Vagina (tissue), 2 donors: ENCODE results near the gene ZNF469.

Experiments
- POLR2AphosphoS5 ChIP-seq, 2 donors: sonication (generic); formaldehyde crosslinking; IDR thresholded peaks; one replicate each; pipeline ENCODE4 v1.9.0; 2017; ENCODE audit warnings: antibody characterized with exemption in 2 of 2, mild to moderate bottlenecking in 2 of 2, low read depth in 1 of 2; ENCODE audit not compliant: insufficient read depth in 1 of 2
- TF ChIP-seq, protein P1 (sequence below), 3 experiments: fragments of 450-650 bp in 2 of 3; fragments of 200-600 bp in 1 of 3; sonication (generic) in 1 of 3; IDR thresholded peaks; one replicate each; pipeline ENCODE4 v1.5.1; 2017 to 2019; ENCODE audit warnings: antibody characterized with exemption in 3 of 3, mild to moderate bottlenecking in 2 of 3, moderate library complexity in 2 of 3

DNA sequence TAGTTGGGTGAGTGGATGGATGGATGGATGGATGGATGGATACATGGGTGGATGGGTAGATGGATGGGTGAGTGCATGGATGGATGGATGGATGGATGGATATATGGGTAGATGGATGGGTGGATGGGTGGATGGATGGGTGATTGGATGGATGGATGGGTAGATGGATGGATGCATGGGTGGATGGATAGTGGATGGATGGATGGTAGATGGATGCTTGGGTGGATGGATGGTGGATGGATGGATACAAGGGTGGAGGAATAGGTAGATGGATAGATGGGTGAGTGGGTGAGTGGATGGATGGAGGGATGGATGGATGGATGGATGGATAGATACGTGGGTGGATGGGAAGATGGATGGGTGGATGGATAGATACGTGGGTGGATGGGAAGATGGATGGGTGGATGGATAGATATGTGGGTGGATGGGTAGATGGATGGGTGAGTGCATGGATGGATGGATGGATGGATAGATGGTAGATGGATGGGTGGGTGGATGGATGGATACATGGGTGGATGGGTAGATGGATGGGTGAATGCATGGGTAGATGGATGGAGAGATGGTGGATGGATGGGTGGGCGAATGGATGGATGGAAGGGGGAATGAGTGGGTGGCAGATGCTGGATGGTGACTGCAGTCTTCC lies 19.0 kb downstream of the ZNF469 start:
- TF ChIP-seq, protein P1, sequence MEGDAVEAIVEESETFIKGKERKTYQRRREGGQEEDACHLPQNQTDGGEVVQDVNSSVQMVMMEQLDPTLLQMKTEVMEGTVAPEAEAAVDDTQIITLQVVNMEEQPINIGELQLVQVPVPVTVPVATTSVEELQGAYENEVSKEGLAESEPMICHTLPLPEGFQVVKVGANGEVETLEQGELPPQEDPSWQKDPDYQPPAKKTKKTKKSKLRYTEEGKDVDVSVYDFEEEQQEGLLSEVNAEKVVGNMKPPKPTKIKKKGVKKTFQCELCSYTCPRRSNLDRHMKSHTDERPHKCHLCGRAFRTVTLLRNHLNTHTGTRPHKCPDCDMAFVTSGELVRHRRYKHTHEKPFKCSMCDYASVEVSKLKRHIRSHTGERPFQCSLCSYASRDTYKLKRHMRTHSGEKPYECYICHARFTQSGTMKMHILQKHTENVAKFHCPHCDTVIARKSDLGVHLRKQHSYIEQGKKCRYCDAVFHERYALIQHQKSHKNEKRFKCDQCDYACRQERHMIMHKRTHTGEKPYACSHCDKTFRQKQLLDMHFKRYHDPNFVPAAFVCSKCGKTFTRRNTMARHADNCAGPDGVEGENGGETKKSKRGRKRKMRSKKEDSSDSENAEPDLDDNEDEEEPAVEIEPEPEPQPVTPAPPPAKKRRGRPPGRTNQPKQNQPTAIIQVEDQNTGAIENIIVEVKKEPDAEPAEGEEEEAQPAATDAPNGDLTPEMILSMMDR (IDR thresholded peaks at IDR 0.05) = no peak
- TF ChIP-seq POLR2AphosphoS5 (IDR thresholded peaks at IDR 0.05; ENCODE audit: insufficient read depth in 1 of 2, low read depth in 1 of 2) = no peak
